NCI-H1092 (cell line): ENCODE measurements around the gene SMCO1.
"Not testable (repeated sequence)": the region's sequence is repeated elsewhere in the genome, so short reads cannot be mapped to it uniquely, and the experiment has no call there.

Experiments used
- DNase-seq: peaks from one replicate; lab custom pipeline; 2025; lab: John Stamatoyannopoulos, UW

Gene SMCO1

DNA sequence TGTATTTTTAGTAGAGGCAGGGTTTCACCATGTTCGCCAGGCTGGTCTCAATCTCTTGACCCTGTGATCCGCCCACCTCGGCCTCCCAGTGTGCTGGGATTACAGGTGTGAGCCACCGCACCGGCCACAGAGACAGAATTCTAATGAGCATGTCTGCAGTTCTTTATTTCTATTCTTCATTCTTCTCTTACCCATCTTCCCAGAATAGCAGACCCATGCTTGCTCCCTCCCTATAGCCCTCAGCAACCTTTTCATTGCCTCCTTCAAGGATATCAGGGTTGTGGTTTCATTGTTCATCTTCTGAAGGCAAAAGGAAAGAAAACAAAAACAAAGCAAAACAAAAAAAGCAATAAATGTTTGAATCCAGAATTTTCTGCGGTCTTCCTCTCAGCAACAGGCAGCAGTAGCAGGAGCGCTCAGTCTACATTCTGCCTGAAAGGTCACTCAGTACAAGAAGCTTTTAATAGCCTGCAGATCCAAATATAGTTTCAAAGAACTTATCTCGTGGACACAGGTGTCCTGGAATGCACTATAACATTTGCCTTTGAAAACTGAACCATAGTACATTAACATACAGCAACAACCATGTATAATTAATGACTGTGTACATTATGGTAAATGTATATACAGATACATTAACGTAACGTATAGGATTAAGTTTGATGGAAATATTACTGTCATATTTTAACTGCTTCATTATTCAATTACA is at the start of gene SMCO1:
Gene SMCO1 (minus strand): TSS at position 434 of the 709 bp plus-strand sequence. CDS start 137 bp downstream, at position 297.
- no peak for DNase-seq

DNA sequence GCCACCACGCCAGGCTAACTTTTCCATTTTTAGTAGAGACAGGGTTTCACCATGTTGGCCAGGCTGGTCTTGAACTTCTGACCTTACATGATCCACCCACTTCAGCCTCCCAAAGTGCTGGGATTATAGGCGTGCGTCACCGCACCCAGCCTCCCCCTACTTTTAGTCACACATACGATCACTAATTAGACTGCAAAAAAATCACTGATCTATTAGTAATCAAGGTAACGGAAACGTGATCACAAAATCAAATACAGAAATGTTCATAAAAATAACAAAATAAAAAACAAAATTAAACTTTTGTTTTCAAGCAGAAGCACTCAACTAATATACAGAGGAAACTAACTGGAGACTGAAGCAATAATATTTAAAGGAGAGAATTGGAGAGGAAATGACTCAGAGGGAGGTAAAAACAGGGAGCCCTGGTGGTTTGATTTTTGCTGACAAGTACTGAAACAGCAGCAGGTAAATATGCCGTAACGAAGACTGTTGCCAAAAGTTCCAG is 48.6 kb upstream of the SMCO1 start:
- DNase-seq: no peak

- no peak for DNase-seq
Measured at GRCh38 chr3:196559826-196560225, 44.7 kb upstream of the SMCO1 start.

- DNase-seq: no peak
Measured at GRCh38 chr3:196558476-196558875, 43.3 kb upstream of the SMCO1 start.

- no peak for DNase-seq
Measured at GRCh38 chr3:196557236-196557635, 42.1 kb upstream of the SMCO1 start.

DNA sequence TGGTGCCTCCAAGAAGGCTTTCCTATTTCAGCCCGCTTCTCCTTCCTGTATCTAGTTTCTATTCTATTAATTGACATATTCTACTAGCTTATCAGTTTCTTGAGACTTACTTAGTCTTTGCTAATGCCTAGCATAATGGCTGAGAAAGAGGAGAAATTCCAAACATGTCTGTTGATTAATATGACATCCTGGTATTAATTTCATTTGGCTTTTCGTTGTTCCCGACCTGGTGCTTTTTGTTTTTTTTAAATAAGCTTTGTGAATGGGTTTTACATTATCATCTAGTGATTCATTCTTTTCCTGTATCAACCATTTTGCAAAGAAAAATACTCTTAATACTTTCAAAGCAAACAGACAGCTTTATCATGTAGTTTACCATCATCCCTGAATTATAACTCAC is 40.1 kb upstream of the SMCO1 start:
- no peak for DNase-seq

DNA sequence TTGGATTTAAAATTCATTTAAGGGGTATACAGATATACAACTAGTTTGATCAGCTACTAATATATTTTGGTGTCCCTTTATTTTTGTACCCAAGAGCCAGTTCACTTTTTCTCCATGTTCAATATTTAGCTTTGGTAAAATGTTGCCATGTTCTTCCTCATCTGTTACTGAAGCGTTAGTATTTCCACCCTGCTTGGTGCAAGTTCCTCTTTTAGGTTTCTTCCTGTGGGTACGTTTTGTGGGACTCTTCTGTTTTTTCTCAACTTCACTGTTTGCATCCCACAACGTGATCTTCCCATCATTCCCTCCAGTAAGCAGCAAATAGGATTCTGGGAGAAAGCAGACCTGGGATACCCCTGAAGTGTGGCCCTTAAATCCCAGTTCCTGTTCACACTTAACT is 39.1 kb upstream of the SMCO1 start:
- no peak for DNase-seq

DNA sequence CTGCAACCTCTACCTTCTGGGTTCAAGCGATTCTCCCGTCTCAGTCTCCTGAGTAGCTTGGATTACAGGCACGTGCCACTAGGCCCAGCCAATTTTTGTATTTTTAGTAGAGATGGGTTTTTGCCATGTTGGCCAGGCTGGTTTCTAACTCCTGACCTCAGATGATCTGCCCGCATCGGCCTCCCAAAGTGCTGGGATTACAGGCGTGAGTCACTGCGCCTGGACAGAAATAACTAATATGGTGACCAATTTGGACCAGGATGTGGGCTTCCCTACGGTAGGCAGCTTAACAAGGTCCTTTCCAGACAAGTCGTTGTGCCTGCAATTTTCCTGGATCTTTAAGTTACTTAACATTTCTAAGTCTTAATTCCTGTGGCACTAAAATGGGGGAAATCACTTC is 38.4 kb upstream of the SMCO1 start:
- no peak for DNase-seq

- no peak for DNase-seq
Measured at GRCh38 chr3:196552253-196552652, 37.1 kb upstream of the SMCO1 start.

GRCh38 chr3:196550172-196550571 is 35.0 kb upstream of the SMCO1 start:
- DNase-seq: not testable (repeated sequence)

GRCh38 chr3:196549312-196549711 is 34.2 kb upstream of the SMCO1 start:
- DNase-seq: not testable (repeated sequence)

DNA sequence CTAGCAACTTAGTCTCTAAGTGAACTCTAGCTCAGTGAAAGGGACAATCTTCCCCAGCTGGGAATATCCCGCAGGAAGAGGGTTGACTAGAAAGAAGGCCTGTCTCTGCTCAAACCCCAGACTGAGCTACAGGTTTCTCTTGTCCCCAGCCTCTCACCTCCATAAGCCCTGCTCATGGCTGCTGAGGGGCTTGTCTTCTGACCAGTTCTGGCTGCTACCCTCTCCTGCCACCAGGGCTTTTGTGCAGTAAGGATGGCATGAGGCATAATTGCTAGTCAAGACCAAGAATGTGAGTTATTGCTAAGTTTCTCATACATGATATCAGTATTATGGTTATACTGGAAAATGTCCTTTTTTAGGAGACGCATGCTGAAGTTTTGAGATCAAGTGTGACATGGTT is 31.9 kb upstream of the SMCO1 start:
- no peak for DNase-seq

- no peak for DNase-seq
Measured at GRCh38 chr3:196546537-196546936, 31.4 kb upstream of the SMCO1 start.

- DNase-seq: no peak
Measured at GRCh38 chr3:196544491-196544992, 29.4 kb upstream of the SMCO1 start.

- DNase-seq: no peak
Measured at GRCh38 chr3:196541684-196542445, 26.7 kb upstream of the SMCO1 start.

- DNase-seq: no peak
Measured at GRCh38 chr3:196537319-196537984, 22.3 kb upstream of the SMCO1 start.

DNA sequence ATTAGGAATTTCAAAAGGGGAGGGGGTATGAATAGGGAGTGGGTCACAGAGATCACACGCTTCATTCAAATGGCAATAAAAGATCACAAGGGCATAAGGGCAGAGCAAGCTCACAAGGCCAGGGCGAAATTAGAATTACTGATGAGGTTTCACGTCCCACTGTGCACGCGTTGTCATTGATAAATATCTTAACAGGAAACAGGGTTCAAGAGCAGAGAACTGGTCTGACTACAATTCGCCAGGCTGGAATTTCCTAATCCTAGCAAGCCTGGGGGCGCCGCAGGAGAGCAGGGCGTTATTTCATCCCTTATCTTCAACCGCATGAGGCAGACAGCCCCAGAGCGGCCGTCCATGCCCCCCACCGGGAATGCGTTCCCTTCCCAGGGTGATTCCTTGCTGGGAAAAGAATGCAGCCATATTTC is 18.1 kb upstream of the SMCO1 start:
- no peak for DNase-seq

DNA sequence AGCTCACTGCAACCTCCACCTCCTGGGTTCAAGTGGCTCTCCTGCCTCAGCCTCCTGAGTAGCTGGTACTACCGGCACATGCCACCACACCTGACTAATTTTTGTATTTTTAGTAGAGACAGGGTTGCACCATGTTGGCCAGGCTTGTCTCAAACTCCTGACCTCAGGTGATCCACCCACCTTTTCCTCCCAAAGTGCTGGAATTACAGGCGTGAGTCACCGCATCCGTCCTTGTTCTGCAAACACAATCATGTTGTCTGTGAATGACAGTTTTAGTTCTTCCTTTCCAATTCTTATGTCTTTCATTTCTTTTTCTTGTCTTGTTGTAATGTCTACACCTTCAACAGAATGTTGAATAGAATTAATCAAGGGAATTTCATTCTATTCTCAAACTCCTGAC is 16.3 kb upstream of the SMCO1 start:
- DNase-seq: no peak

DNA sequence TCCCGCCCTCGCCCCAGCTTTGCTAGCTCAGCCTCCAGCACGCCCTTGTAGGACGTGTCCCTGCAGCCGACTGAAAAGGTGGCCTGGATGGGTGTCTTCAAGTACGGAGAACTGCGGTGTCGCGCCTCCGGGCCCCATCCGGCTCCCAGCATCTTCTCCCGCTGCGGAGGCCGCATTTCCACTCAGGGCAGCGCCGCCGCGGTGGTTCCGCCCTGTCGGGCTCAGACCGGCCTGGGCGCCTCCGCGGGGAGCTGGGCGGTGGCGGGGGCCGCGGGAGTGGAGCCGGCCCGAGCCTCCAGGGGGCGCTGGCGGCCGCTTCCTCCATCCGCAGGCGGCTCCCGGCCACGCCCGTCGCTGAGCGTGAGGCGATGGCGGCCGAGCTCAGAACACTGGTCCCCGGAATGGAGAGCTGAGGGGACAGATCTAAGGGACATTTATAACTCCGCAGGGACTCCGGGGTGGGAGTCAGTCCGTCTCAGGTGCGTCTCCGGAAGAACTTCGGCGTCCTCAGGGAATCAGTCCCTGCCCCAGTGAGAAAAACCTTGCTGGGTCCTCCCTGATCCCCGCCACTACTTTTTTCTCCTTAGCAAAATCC is 13.6 kb upstream of the SMCO1 start:
- peak; percentile 68 for DNase-seq

DNA sequence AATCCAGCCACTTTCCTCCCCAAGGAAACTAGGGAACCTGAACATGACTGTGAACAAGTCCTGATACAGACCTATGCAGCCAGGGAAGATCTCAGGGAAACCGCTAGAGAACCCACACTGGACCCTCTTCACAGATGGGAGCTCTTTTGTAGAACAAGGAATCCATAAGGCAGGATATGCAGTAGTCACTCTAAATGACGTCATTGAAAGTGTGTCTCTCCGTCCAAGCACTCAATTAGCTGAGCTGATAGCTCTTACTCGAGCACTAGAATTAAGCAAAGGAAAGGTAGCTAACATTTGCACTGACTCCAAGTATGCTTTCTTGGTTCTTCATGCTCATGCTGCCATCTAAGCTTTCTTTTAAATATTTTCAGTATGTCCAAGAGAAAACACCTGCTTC is 10.0 kb upstream of the SMCO1 start:
- DNase-seq: no peak

- no peak for DNase-seq
Measured at GRCh38 chr3:196524527-196524926, 9.4 kb upstream of the SMCO1 start.

DNA sequence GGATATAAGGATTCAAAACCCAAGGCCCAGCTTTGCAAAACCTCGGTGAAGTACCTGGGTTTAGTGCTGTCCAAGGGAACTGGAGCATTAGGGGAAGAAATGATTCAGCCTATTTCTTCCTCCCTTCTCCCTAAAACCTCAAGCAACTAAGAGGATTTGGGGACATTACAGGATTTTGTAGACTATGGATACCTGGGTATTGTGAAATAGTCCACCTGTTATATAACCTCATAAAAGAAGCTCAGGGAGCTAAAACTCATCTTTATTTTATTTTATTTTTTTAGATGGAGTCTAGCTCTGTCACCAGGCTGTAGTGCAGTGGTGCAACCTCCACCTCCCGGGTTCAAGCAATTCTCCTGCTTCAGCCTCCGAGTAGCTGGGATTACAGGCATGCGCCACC is 8.7 kb upstream of the SMCO1 start:
- no peak for DNase-seq
